DMS153 treated with DMSO at 0.1 percent for 48 hours (cell line): ENCODE results near the gene NR2C1.
"Not testable (repeated sequence)": the region's sequence is repeated elsewhere in the genome, so short reads cannot be mapped to it uniquely, and the experiment has no call there.

Experiments
- DNase-seq: peaks from one replicate; lab custom pipeline; 2025; ENCODE audit not compliant: unreplicated experiment; lab: John Stamatoyannopoulos, UW

The NR2C1 gene

GRCh38 chr12:95003213-95003920 is 70.1 kb downstream of the NR2C1 start, which contains the start of gene NDUFA12:
Gene NDUFA12 (minus strand): TSS chr12:95003697. CDS start chr12:95003680, 17 bp downstream.
- peak; percentile 90 for DNase-seq

GRCh38 chr12:95002754-95003153 is 70.7 kb downstream of the NR2C1 start:
- DNase-seq, result no peak

GRCh38 chr12:94998326-94998725 is 75.1 kb downstream of the NR2C1 start:
- DNase-seq, result no peak

- DNase-seq, result no peak
Observed at GRCh38 chr12:94997726-94998125, 75.7 kb downstream of the NR2C1 start.

- DNase-seq, result no peak
Observed at GRCh38 chr12:94997061-94997460, 76.4 kb downstream of the NR2C1 start.

- no peak for DNase-seq
Observed at GRCh38 chr12:94994312-94994711, 79.1 kb downstream of the NR2C1 start.

GRCh38 chr12:94993855-94994254 is 79.6 kb downstream of the NR2C1 start:
- not testable (repeated sequence) for DNase-seq

GRCh38 chr12:94990222-94990621 is 83.2 kb downstream of the NR2C1 start:
- DNase-seq, result no peak

GRCh38 chr12:94988471-94988870 is 84.9 kb downstream of the NR2C1 start:
- no peak for DNase-seq

GRCh38 chr12:94987801-94988200 is 85.6 kb downstream of the NR2C1 start:
- no peak for DNase-seq

- DNase-seq, result no peak
Observed at GRCh38 chr12:94987076-94987669, 86.2 kb downstream of the NR2C1 start.

GRCh38 chr12:94985099-94985498 is 88.3 kb downstream of the NR2C1 start:
- DNase-seq, result not testable (repeated sequence)

- DNase-seq, result no peak
Observed at GRCh38 chr12:94983321-94983720, 90.1 kb downstream of the NR2C1 start.

GRCh38 chr12:94982456-94982855 is 91.0 kb downstream of the NR2C1 start:
- no peak for DNase-seq

GRCh38 chr12:94980577-94980976 is 92.8 kb downstream of the NR2C1 start:
- DNase-seq, result no peak

GRCh38 chr12:94979941-94980340 is 93.5 kb downstream of the NR2C1 start:
- DNase-seq, result no peak

GRCh38 chr12:94977766-94978468 is 95.5 kb downstream of the NR2C1 start:
- DNase-seq, result no peak

GRCh38 chr12:94973221-94973620 is 100.2 kb downstream of the NR2C1 start:
- no peak for DNase-seq

GRCh38 chr12:94972795-94973194 is 100.6 kb downstream of the NR2C1 start:
- no peak for DNase-seq

GRCh38 chr12:94971923-94972322 is 101.5 kb downstream of the NR2C1 start:
- DNase-seq, result no peak

GRCh38 chr12:94970560-94970959 is 102.9 kb downstream of the NR2C1 start:
- DNase-seq, result no peak
